Measurements from ENCODE around the gene SNX27.

DNA sequence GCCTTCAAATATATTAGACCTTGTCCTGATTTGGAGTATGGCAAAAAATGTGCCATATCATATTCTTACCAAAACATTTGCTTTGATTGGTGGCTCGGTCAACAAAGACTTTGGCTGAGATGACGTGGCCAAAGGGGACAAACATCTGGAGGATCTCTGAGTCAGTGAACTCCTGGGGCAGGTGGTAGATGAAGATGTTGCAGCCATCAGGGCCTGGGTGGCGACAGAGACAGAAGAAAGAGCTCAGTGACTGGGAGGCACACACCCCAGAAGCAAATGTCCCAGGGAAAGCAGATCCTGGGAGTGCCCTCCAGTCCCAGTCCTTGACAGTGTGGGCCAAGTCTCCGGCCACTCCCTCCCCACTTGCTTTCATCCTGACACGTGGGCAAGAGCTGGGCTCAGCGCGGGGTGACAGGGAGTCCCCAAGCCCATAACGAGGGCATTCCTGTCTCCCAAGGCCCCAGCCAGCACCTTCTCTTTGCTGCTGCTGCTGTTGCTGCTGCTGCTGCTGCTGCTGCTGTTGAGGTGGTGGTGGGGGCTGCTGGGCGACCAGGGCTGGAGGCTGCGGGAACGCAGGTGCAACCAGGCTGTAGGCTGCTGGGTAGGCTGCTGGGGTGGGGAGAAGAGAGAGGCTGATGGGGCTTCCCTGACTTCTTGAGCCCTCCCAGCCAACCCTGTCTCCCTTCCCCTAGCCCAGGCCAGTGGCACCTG lies 94.1 kb downstream of the SNX27 start:
- TF ChIP-seq, protein P1, sequence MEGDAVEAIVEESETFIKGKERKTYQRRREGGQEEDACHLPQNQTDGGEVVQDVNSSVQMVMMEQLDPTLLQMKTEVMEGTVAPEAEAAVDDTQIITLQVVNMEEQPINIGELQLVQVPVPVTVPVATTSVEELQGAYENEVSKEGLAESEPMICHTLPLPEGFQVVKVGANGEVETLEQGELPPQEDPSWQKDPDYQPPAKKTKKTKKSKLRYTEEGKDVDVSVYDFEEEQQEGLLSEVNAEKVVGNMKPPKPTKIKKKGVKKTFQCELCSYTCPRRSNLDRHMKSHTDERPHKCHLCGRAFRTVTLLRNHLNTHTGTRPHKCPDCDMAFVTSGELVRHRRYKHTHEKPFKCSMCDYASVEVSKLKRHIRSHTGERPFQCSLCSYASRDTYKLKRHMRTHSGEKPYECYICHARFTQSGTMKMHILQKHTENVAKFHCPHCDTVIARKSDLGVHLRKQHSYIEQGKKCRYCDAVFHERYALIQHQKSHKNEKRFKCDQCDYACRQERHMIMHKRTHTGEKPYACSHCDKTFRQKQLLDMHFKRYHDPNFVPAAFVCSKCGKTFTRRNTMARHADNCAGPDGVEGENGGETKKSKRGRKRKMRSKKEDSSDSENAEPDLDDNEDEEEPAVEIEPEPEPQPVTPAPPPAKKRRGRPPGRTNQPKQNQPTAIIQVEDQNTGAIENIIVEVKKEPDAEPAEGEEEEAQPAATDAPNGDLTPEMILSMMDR (IDR thresholded peaks at IDR 0.05; ENCODE audit: low read depth, low read length, poor library complexity, severe bottlenecking): no peak
- TF ChIP-seq EZH2phosphoT487 (IDR thresholded peaks at IDR 0.05; ENCODE audit: borderline replicate concordance, low read length): no peak

Measured in DOHH2 (cell line).